Mesendoderm (in vitro differentiated cells): Measurements from ENCODE around the gene TECTA.

ENCODE experiments used
- DNase-seq: peaks from one replicate; pipeline ENCODE4 v3.0.0; 2013
- H2AK5ac ChIP-seq: 2 replicates; pipeline ENCODE4 v1.6.1; 2013; ENCODE audit warnings: low read length, inconsistent platforms
- H2BK120ac ChIP-seq: 2 replicates; pipeline ENCODE4 v1.6.1; 2013; ENCODE audit warnings: low read depth, mild to moderate bottlenecking, low read length, moderate library complexity, mixed read lengths
- H2BK15ac ChIP-seq: replicated peaks from 2 replicates; pipeline ENCODE4 v1.6.1; 2013; ENCODE audit warnings: low read depth, mild to moderate bottlenecking, moderate library complexity
- H2BK5ac ChIP-seq: 2 replicates; pipeline ENCODE4 v1.6.1; 2013; ENCODE audit warnings: low read length, inconsistent platforms
- H3K18ac ChIP-seq: 2 replicates; pipeline ENCODE4 v1.6.1; 2013; ENCODE audit warnings: mild to moderate bottlenecking, low read length, mixed read lengths
- H3K23ac ChIP-seq: one replicate; pipeline ENCODE4 v1.6.1; 2013; ENCODE audit warnings: low read length
- H3K27ac ChIP-seq: 2 replicates; pipeline ENCODE4 v1.5.1; 2013; ENCODE audit warnings: low read depth, mild to moderate bottlenecking, inconsistent platforms, low read length, moderate library complexity
- H3K27me3 ChIP-seq: 2 replicates; pipeline ENCODE4 v1.6.1; 2013; ENCODE audit warnings: low read length, control low read depth, mild to moderate bottlenecking, inconsistent platforms; ENCODE audit not compliant: insufficient read depth, poor library complexity
- H3K36me3 ChIP-seq: 2 replicates; pipeline ENCODE4 v1.6.1; 2013; ENCODE audit warnings: low read length, inconsistent platforms; ENCODE audit not compliant: control insufficient read depth, insufficient read depth
- H3K4ac ChIP-seq: one replicate; pipeline ENCODE4 v1.6.1; 2013; ENCODE audit warnings: low read depth, mild to moderate bottlenecking, low read length, moderate library complexity
- H3K4me1 ChIP-seq: 2 replicates; pipeline ENCODE4 v1.6.1; 2013; ENCODE audit warnings: low read depth, low read length, inconsistent platforms; ENCODE audit not compliant: control insufficient read depth
- H3K4me2 ChIP-seq: 2 replicates; pipeline ENCODE4 v1.6.1; 2013; ENCODE audit warnings: low read length
- H3K4me3 ChIP-seq: 2 replicates; pipeline ENCODE4 v1.5.1; 2013; ENCODE audit warnings: mild to moderate bottlenecking, low read length
- H3K56ac ChIP-seq: one replicate; pipeline ENCODE4 v1.6.1; 2013; ENCODE audit warnings: low read length
- H3K79me1 ChIP-seq: 2 replicates; pipeline ENCODE4 v1.6.1; 2013; ENCODE audit warnings: low read length, inconsistent platforms
- H3K79me2 ChIP-seq: 2 replicates; pipeline ENCODE4 v1.6.1; 2013; ENCODE audit warnings: mild to moderate bottlenecking, low read length; ENCODE audit not compliant: control insufficient read depth, insufficient read depth
- H3K9ac ChIP-seq: 2 replicates; pipeline ENCODE4 v1.6.1; 2013; ENCODE audit warnings: low read length, inconsistent platforms
- H4K5ac ChIP-seq: one replicate; pipeline ENCODE4 v1.6.1; 2013; ENCODE audit warnings: low read length
- H4K8ac ChIP-seq: one replicate; pipeline ENCODE4 v1.6.1; 2013; ENCODE audit warnings: low read depth, mild to moderate bottlenecking, control low read depth, low read length, moderate library complexity
- WGBS: extraction: QIAGEN DNeasy Blood & Tissue Kit; methylation state at CpG from one replicate; pipeline ENCODE4 v1.1.7; 2013; ENCODE audit warnings: low lambda C conversion rate, missing lambda C conversion rate; ENCODE audit not compliant: insufficient coverage; ENCODE audit errors: extremely low coverage; 5-methylcytosine and 5-hydroxymethylcytosine counted together

Gene TECTA

DNA sequence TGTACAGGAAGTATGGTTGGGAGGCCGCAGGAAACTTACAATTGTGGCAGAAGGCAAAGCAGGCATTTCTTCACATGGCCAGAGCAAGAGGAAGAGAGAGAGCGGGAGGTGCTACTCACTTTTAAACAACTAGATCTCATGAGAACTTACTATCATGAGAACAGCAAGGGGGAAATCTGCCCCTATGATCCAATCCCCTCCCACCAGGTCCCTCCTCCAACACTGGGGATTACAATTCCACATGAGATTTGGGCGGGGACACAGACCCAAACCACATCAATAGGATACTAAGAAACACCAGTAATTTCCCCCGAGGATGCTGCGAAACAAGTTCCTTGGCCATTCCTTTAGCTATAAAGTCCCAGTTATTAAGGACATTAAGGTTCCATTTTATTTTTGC lies 97.4 kb downstream of the TECTA start:
- DNase-seq: peak; percentile 19
- Histone ChIP-seq H3K79me1 (no peaks in the 10 kb centered on the region), H3K9ac (no peak overlapping the region), H2AK5ac (no peak overlapping the region), H3K79me2 (no peaks in the 10 kb centered on the region), H3K4me1 (no peaks in the 10 kb centered on the region), H4K5ac (no peak overlapping the region), H2BK120ac (no peak overlapping the region), H3K23ac (no peak overlapping the region), H3K36me3 (no peaks in the 10 kb centered on the region), H2BK15ac (no peak overlapping the region), H3K4me2 (no peak overlapping the region), H3K18ac (no peak overlapping the region), H2BK5ac (no peak overlapping the region), H3K4me3 (no peak overlapping the region), H3K27me3 (no peaks in the 10 kb centered on the region), H4K8ac (peak overlapping the region; percentile 39), H3K27ac (no peak overlapping the region), H3K56ac (no peak overlapping the region), H3K4ac (no peak overlapping the region)
- no CpG with 5 or more reads among the region's 5 CpGs for WGBS

DNA sequence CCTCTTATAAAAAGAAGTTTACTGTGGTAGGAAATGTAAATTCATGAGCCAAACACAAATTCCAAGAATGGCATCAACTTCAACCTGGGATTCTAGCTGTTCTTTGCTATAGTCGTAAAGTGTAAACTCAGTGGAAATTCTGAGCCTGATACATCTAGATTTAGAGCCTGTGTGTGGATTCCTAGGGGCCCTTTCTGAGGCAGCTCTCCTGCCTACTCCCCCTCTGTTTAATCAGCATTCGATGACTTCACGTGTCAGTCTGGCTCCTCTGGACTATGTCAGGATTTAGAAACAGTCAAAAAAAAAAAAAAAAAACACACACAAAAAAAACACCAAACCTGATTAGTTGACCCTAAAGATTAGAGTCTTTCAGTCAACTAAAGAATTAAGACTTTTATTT lies 98.5 kb downstream of the TECTA start:
- Histone ChIP-seq H3K27ac (no peak overlapping the region), H3K79me1 (no peaks in the 10 kb centered on the region), H3K4me1 (no peaks in the 10 kb centered on the region), H3K4ac (no peak overlapping the region), H3K4me2 (no peak overlapping the region), H2BK5ac (no peak overlapping the region), H2AK5ac (no peak overlapping the region), H3K4me3 (no peak overlapping the region), H3K23ac (no peak overlapping the region), H2BK120ac (no peak overlapping the region), H3K36me3 (no peaks in the 10 kb centered on the region), H3K18ac (no peak overlapping the region), H2BK15ac (no peak overlapping the region), H3K56ac (no peak overlapping the region), H4K8ac (no peak overlapping the region), H3K79me2 (no peaks in the 10 kb centered on the region), H4K5ac (no peak overlapping the region), H3K9ac (no peak overlapping the region), H3K27me3 (no peaks in the 10 kb centered on the region)
- DNase-seq: peak; percentile 16
- no CpG with 5 or more reads among the region's 3 CpGs for WGBS

- WGBS: no CpG with 5 or more reads among the region's 2 CpGs
- H3K56ac ChIP-seq: no peak overlapping the region
- no peak for DNase-seq
- H3K27ac ChIP-seq: no peak overlapping the region
- H3K4me1 ChIP-seq: no peaks in the 10 kb centered on the region
- H2BK5ac ChIP-seq: no peak overlapping the region
- H3K79me2 ChIP-seq: no peaks in the 10 kb centered on the region
- no peak overlapping the region for H2BK15ac ChIP-seq
- H3K27me3 ChIP-seq: no peaks in the 10 kb centered on the region
- no peak overlapping the region for H3K9ac ChIP-seq
- no peak overlapping the region for H4K5ac ChIP-seq
- H4K8ac ChIP-seq: no peak overlapping the region
- no peak overlapping the region for H3K18ac ChIP-seq
- H2AK5ac ChIP-seq: no peak overlapping the region
- no peak overlapping the region for H3K4ac ChIP-seq
- H3K4me3 ChIP-seq: no peak overlapping the region
- no peaks in the 10 kb centered on the region for H3K36me3 ChIP-seq
- no peak overlapping the region for H3K4me2 ChIP-seq
- H3K79me1 ChIP-seq: no peaks in the 10 kb centered on the region
- no peak overlapping the region for H2BK120ac ChIP-seq
- no peak overlapping the region for H3K23ac ChIP-seq
Measured at GRCh38 chr11:121206810-121207209, 105.8 kb downstream of the TECTA start.

DNA sequence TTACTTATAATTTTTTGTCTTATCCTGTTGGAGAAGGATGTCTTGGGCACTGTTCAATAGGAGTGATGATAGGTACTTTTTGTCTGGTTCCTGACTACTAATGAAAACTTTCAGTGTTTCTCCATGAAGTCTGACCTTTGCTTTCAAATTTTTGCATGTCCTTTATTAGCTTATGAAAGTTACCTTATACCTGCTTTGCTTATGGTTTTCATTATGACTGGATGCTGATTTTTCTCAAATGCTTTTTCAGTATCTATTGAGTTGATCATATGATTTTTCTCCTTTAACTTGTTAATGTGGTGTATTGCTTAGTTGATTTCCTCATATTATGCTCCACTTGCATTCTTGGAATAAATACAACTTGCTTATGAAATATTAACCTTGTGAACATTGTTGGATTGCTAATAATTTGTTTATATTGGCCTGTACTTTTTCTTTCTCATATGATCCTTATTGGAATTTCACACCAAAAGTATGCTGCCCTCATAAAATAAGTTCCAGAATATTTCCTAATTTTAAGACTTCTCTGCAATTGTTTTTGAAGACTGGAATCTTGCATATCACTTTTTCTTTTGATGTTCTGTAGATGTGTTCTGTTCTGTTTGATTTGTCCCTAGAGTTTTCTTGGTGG lies 106.6 kb downstream of the TECTA start:
- H3K4ac ChIP-seq: no peak overlapping the region
- no peak overlapping the region for H4K8ac ChIP-seq
- no peak overlapping the region for H3K9ac ChIP-seq
- no peaks in the 10 kb centered on the region for H3K79me1 ChIP-seq
- H3K79me2 ChIP-seq: no peaks in the 10 kb centered on the region
- H3K4me3 ChIP-seq: no peak overlapping the region
- H3K27ac ChIP-seq: no peak overlapping the region
- DNase-seq: no peak
- no peaks in the 10 kb centered on the region for H3K36me3 ChIP-seq
- H3K23ac ChIP-seq: no peak overlapping the region
- no peak overlapping the region for H4K5ac ChIP-seq
- no peaks in the 10 kb centered on the region for H3K4me1 ChIP-seq
- no peaks in the 10 kb centered on the region for H3K27me3 ChIP-seq
- no peak overlapping the region for H2BK5ac ChIP-seq
- no peak overlapping the region for H2BK15ac ChIP-seq
- H2BK120ac ChIP-seq: no peak overlapping the region
- H3K18ac ChIP-seq: no peak overlapping the region
- H2AK5ac ChIP-seq: no peak overlapping the region
- H3K56ac ChIP-seq: no peak overlapping the region
- no peak overlapping the region for H3K4me2 ChIP-seq

DNA sequence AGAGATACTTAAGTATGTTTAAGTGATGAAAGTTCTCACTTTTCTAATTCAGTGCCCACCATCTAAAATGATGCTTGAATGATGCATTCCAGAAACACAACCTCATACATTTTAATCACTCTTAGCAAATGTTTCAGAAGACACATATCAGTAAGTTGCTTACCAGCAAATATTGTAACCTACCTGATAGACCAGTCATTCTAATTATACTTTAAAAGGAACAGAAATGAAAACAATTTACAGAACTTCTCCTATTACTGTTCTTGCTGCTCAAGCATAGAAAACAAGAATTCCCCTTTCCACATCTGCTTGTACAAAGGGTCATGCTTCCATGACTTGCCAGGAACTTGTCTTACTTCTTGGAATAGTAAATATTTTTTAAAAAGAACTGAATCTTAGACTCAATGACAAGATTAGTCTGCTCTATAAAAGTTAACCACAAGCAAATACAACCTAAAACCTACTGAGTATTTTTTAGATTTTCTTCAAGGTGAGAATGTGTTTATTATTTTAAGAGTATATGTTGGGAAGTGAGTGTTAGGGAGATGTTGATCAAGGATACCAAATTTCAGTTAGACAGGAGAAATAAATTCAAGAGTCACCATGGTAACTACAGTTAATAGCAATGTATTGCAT lies 109.5 kb downstream of the TECTA start:
- Histone ChIP-seq H2AK5ac (no peak overlapping the region), H2BK5ac (no peak overlapping the region), H2BK15ac (no peak overlapping the region), H3K18ac (no peak overlapping the region), H2BK120ac (no peak overlapping the region), H3K4me2 (no peak overlapping the region), H4K8ac (no peak overlapping the region), H3K27me3 (no peaks in the 10 kb centered on the region), H3K36me3 (no peaks in the 10 kb centered on the region), H3K27ac (no peak overlapping the region), H3K56ac (no peak overlapping the region), H3K79me2 (no peaks in the 10 kb centered on the region), H3K4me1 (no peaks in the 10 kb centered on the region), H4K5ac (no peak overlapping the region), H3K23ac (no peak overlapping the region), H3K4ac (no peak overlapping the region), H3K4me3 (no peak overlapping the region), H3K79me1 (no peaks in the 10 kb centered on the region), H3K9ac (no peak overlapping the region)
- no peak for DNase-seq

- Histone ChIP-seq H3K9ac (no peak overlapping the region), H3K4me3 (no peak overlapping the region), H3K79me2 (no peaks in the 10 kb centered on the region), H4K5ac (no peak overlapping the region), H3K56ac (no peak overlapping the region), H2BK5ac (no peak overlapping the region), H3K4ac (no peak overlapping the region), H2AK5ac (no peak overlapping the region), H3K27me3 (no peaks in the 10 kb centered on the region), H3K27ac (no peak overlapping the region), H3K4me1 (no peaks in the 10 kb centered on the region), H4K8ac (no peak overlapping the region), H3K36me3 (no peaks in the 10 kb centered on the region), H2BK15ac (no peak overlapping the region), H3K79me1 (no peaks in the 10 kb centered on the region), H3K4me2 (no peak overlapping the region), H3K23ac (no peak overlapping the region), H3K18ac (no peak overlapping the region), H2BK120ac (no peak overlapping the region)
- WGBS: no CpG with 5 or more reads among the region's 1 CpG
- no peak for DNase-seq
Measured at GRCh38 chr11:121211626-121212025, 110.6 kb downstream of the TECTA start.
